ENCODE data around the gene ITGAE. TPM values are rescaled to one million over a fixed set of nuclear protein-coding genes. Genes with fewer than 3 reads are reported as not detected.

Gene ITGAE
- total RNA-seq, 1 experiment from 2014 or later: 20.9 TPM

- Histone ChIP-seq H3K9me3 (ENCODE audit: control insufficient read depth, insufficient read depth, low read depth, low read length) (no peaks in the 10 kb centered on the region), H3K36me3 (ENCODE audit: control insufficient read depth, insufficient read depth, low read length) (no peaks in the 10 kb centered on the region), H3K27me3 (ENCODE audit: control insufficient read depth, insufficient read depth, low read length) (no peaks in the 10 kb centered on the region), H3K4me3 (ENCODE audit: low read depth in 2 of 2, low read length in 2 of 2) (no peak overlapping the region), H3K4me1 (ENCODE audit: control insufficient read depth, insufficient read depth, low read length) (no peaks in the 10 kb centered on the region), H3K27ac (ENCODE audit: low read length) (no peak overlapping the region)
- in situ Hi-C loops (cut with HindIII; ENCODE audit: low pct_unique_long_range_greater_than_20kb, low sequenced_read_pairs) (no loop called here), intact Hi-C loops (cut with micrococcal nuclease; ENCODE audit: unreplicated experiment) (no loop called here)
- CTCF ChIA-PET: interaction anchor here (1.6 kb wide), 1 partner anchor 36 kb away, joined by 5 read pairs; no protein-coding TSS in a partner anchor
- TF ChIP-seq SIN3A (IDR thresholded peaks at IDR 0.05; ENCODE audit: borderline replicate concordance, insufficient read depth, low read depth, low read length) (no peak), REST (IDR thresholded peaks at IDR 0.05; ENCODE audit: insufficient read depth in 1 of 2, low read depth in 2 of 2, low read length in 1 of 2) (no peak), POLR2AphosphoS5 (IDR thresholded peaks at IDR 0.05; ENCODE audit: low read depth, low read length) (no peak), CTCF (IDR thresholded peaks at IDR 0.05) (no peak), TCF7L2 (IDR thresholded peaks at IDR 0.05; ENCODE audit: low read depth, low read length) (no peak)
- DNase-seq (ENCODE audit: low read depth, low spot score): no peak
- BruUV-seq (replicated peaks): no TSS peak
- no peak for ATAC-seq
- POLR2A ChIA-PET: no interaction called here
Observed at GRCh38 chr17:3772764-3773163, 28.2 kb downstream of the ITGAE start.

GRCh38 chr17:3771140-3771539 is 29.8 kb downstream of the ITGAE start:
- intact Hi-C loops (cut with micrococcal nuclease; ENCODE audit: unreplicated experiment): no loop called here
- no peak for DNase-seq (ENCODE audit: low read depth, low spot score)

More at GRCh38 chr17:3771140-3771539, 29.8 kb downstream of the ITGAE start:
- in situ Hi-C loops (cut with HindIII; ENCODE audit: low pct_unique_long_range_greater_than_20kb, low sequenced_read_pairs): no loop called here
- no peaks in the 10 kb centered on the region for H3K27me3 ChIP-seq (ENCODE audit: control insufficient read depth, insufficient read depth, low read length)
- no TSS peak for BruUV-seq (replicated peaks)
- TF ChIP-seq CTCF (IDR thresholded peaks at IDR 0.05) (no peak), REST (IDR thresholded peaks at IDR 0.05; ENCODE audit: insufficient read depth in 1 of 2, low read depth in 2 of 2, low read length in 1 of 2) (no peak), SIN3A (IDR thresholded peaks at IDR 0.05; ENCODE audit: borderline replicate concordance, insufficient read depth, low read depth, low read length) (no peak), POLR2AphosphoS5 (IDR thresholded peaks at IDR 0.05; ENCODE audit: low read depth, low read length) (no peak), TCF7L2 (IDR thresholded peaks at IDR 0.05; ENCODE audit: low read depth, low read length) (no peak)
- H3K4me1 ChIP-seq (ENCODE audit: control insufficient read depth, insufficient read depth, low read length): no peaks in the 10 kb centered on the region
- no peak overlapping the region for H3K4me3 ChIP-seq (ENCODE audit: low read depth in 2 of 2, low read length in 2 of 2)
- no peak overlapping the region for H3K27ac ChIP-seq (ENCODE audit: low read length)
- CTCF ChIA-PET: no interaction called here
- no peaks in the 10 kb centered on the region for H3K36me3 ChIP-seq (ENCODE audit: control insufficient read depth, insufficient read depth, low read length)
- no peaks in the 10 kb centered on the region for H3K9me3 ChIP-seq (ENCODE audit: control insufficient read depth, insufficient read depth, low read depth, low read length)
- no peak for ATAC-seq
- POLR2A ChIA-PET: no interaction called here

Measured in Panc1 (cell line).